ENCODE measurements around the gene HLA-DQB2.
"Not testable (repeated sequence)": the region's sequence is repeated elsewhere in the genome, so short reads cannot be mapped to it uniquely, and the experiment has no call there.

Gene HLA-DQB2

GRCh38 chr6:32779036-32779435 is 15.7 kb upstream of the HLA-DQB2 start:
- no peaks in the 10 kb centered on the region for H3K36me3 Mint-ChIP-seq (ENCODE audit: low read depth)
- no peak overlapping the region for H3K4me3 Mint-ChIP-seq

DNA sequence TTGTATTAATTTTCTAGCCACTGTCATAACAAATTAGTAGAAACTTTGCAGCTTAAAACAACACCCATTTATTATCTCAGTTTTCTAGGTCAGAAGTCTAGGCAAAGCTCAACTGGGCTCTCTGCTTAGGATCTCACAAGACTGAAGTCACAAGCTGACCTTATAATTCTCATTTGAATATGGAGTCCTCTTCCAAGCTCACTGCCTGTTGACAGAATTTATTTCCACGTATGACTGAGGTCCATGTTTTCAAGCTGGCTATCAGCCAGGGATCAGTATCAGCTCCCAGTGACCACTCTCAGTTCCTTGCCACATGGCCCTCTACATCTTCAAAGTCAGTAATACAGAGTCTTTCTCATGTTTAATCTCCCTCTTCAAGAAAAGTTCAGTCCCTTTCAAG is 11.7 kb upstream of the HLA-DQB2 start:
- no peaks in the 10 kb centered on the region for H3K36me3 Mint-ChIP-seq (ENCODE audit: low read depth)
- peaks cover 28% of the 10 kb centered on the region for H3K4me1 Mint-ChIP-seq (ENCODE audit: low read depth)
- H3K9me3 Mint-ChIP-seq, result no peaks in the 10 kb centered on the region
- intact Hi-C loops (cut with micrococcal nuclease), result no loop called here
- peaks cover 24% of the 10 kb centered on the region for H3K27me3 Mint-ChIP-seq
- no peak overlapping the region for H3K27ac Mint-ChIP-seq
- no peak overlapping the region for H3K4me3 Mint-ChIP-seq

More at GRCh38 chr6:32779036-32779435, 15.7 kb upstream of the HLA-DQB2 start:
- Mint-ChIP-seq H3K27ac (no peak overlapping the region), H3K27me3 (peaks cover 7% of the 10 kb centered on the region), H3K9me3 (no peaks in the 10 kb centered on the region), H3K4me1 (ENCODE audit: low read depth) (peaks cover 35% of the 10 kb centered on the region)
- intact Hi-C loops (cut with micrococcal nuclease), result no loop called here

GRCh38 chr6:32774426-32774825 is 11.1 kb upstream of the HLA-DQB2 start:
- intact Hi-C loops (cut with micrococcal nuclease), result no loop called here
- H3K4me1 Mint-ChIP-seq (ENCODE audit: low read depth), result peaks cover 21% of the 10 kb centered on the region
- H3K9me3 Mint-ChIP-seq, result no peaks in the 10 kb centered on the region
- no peak overlapping the region for H3K27ac Mint-ChIP-seq
- H3K36me3 Mint-ChIP-seq (ENCODE audit: low read depth), result no peaks in the 10 kb centered on the region
- H3K4me3 Mint-ChIP-seq, result no peak overlapping the region
- peaks cover 29% of the 10 kb centered on the region for H3K27me3 Mint-ChIP-seq

- Mint-ChIP-seq H3K4me1 (ENCODE audit: low read depth) (peaks cover 14% of the 10 kb centered on the region), H3K27me3 (peaks cover 36% of the 10 kb centered on the region), H3K9me3 (no peaks in the 10 kb centered on the region)
Measured at GRCh38 chr6:32772656-32773055, 9.3 kb upstream of the HLA-DQB2 start.

DNA sequence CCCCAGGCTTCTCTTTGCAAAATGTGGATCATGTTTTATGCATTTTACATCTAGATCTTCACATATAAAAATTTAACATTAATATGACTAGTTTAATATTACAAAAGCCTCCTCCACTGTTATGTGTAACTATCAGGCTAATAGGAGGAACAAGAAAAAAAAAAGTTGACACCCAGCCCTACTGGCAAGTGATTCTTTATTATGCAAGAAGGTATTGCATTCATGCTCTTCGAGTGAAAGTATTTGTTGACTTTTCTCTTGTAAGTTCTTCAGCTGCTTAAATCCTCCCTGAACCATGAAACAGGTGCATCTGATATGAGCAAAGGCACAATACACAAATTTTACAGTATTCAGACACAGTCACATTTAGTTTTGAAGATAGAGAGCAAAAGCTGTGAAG is 716 bp upstream of the HLA-DQB2 start:
- Mint-ChIP-seq H3K27me3 (peaks cover 61% of the 10 kb centered on the region), H3K4me3 (no peak overlapping the region), H3K36me3 (ENCODE audit: low read depth) (peaks cover 14% of the 10 kb centered on the region), H3K9me3 (no peaks in the 10 kb centered on the region), H3K27ac (peak overlapping the region; percentile 62), H3K4me1 (ENCODE audit: low read depth) (peaks cover 22% of the 10 kb centered on the region)
- intact Hi-C loops (cut with micrococcal nuclease), result no loop called here

More at GRCh38 chr6:32772656-32773055, 9.3 kb upstream of the HLA-DQB2 start:
- Mint-ChIP-seq H3K36me3 (ENCODE audit: low read depth) (no peaks in the 10 kb centered on the region), H3K27ac (no peak overlapping the region), H3K4me3 (no peak overlapping the region)
- intact Hi-C loops (cut with micrococcal nuclease), result no loop called here

DNA sequence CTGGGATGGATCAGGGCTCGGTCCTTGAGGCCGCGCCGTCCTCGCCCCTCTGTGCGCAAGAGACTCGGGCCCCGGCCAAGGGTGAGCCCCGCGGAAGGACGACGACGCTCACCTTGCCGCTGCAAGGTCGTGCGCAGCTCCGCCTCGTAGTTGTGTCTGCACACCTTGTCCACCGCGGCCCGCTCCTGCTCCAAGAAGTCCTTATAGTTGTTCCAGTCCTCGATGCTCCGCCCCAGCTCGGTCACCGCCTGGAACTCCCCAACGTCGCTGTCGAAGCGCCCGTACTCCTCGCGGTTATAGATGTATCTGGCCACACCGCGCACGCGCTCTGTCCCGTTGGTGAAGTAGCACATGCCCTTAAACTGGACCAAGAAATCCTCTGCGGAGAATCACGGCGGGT is 1.8 kb downstream of the HLA-DQB2 start:
- peak overlapping the region; percentile 80 for H3K27ac Mint-ChIP-seq
- H3K36me3 Mint-ChIP-seq (ENCODE audit: low read depth), result peaks cover 23% of the 10 kb centered on the region
- peaks cover 25% of the 10 kb centered on the region for H3K4me1 Mint-ChIP-seq (ENCODE audit: low read depth)
- H3K9me3 Mint-ChIP-seq, result no peaks in the 10 kb centered on the region
- H3K27me3 Mint-ChIP-seq, result peaks cover 62% of the 10 kb centered on the region
- peak overlapping the region; percentile 66 for H3K4me3 Mint-ChIP-seq
- intact Hi-C loops (cut with micrococcal nuclease), result no loop called here

DNA sequence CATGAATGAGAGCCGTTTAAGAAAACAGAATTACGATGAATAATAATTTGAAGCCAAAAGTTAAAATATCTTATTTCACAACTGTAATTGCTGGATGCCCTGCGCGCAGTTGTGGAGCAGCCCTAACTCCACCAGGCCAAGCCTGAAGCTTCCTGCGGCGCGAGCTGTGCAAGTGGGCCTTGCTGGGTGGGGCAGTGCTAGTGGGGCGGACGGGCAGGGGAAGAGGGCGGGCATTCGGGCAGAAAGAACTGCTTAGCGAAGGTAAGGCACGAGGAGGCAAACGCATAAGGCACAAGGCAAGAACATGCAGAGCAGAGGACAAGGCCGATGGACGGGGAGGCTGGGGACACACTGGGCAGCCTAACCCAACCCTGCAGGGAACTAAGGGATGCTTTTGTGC is 2.3 kb downstream of the HLA-DQB2 start:
- no peaks in the 10 kb centered on the region for H3K9me3 Mint-ChIP-seq
- peak overlapping the region; percentile 76 for H3K4me3 Mint-ChIP-seq
- peaks cover 25% of the 10 kb centered on the region for H3K4me1 Mint-ChIP-seq (ENCODE audit: low read depth)
- peaks cover 23% of the 10 kb centered on the region for H3K36me3 Mint-ChIP-seq (ENCODE audit: low read depth)
- intact Hi-C loops (cut with micrococcal nuclease), result no loop called here
- H3K27me3 Mint-ChIP-seq, result peaks cover 61% of the 10 kb centered on the region
- peak overlapping the region; percentile 80 for H3K27ac Mint-ChIP-seq

GRCh38 chr6:32759669-32760068 is 3.7 kb downstream of the HLA-DQB2 start:
- Mint-ChIP-seq H3K27me3 (peaks cover 67% of the 10 kb centered on the region), H3K4me3 (no peak overlapping the region), H3K4me1 (ENCODE audit: low read depth) (peaks cover 25% of the 10 kb centered on the region), H3K36me3 (ENCODE audit: low read depth) (peaks cover 23% of the 10 kb centered on the region), H3K27ac (no peak overlapping the region), H3K9me3 (no peaks in the 10 kb centered on the region)
- intact Hi-C loops (cut with micrococcal nuclease), result no loop called here

- H3K9me3 Mint-ChIP-seq, result no peaks in the 10 kb centered on the region
- no peaks in the 10 kb centered on the region for H3K4me1 Mint-ChIP-seq (ENCODE audit: low read depth)
- no peak overlapping the region for H3K27ac Mint-ChIP-seq
- no peak overlapping the region for H3K4me3 Mint-ChIP-seq
- intact Hi-C loops (cut with micrococcal nuclease), result no loop called here
- H3K36me3 Mint-ChIP-seq (ENCODE audit: low read depth), result peaks cover 3% of the 10 kb centered on the region
- peaks cover 41% of the 10 kb centered on the region for H3K27me3 Mint-ChIP-seq
Measured at GRCh38 chr6:32752580-32752979, 10.8 kb downstream of the HLA-DQB2 start.

- H3K4me1 Mint-ChIP-seq (ENCODE audit: low read depth), result peaks cover 21% of the 10 kb centered on the region
- H3K4me3 Mint-ChIP-seq, result peak overlapping the region; percentile 23
- H3K9me3 Mint-ChIP-seq; H3K27ac Mint-ChIP-seq; intact Hi-C loops (cut with micrococcal nuclease): not testable (repeated sequence)
- peaks cover 19% of the 10 kb centered on the region for H3K36me3 Mint-ChIP-seq (ENCODE audit: low read depth)
- H3K27me3 Mint-ChIP-seq, result peaks cover 43% of the 10 kb centered on the region
Measured at GRCh38 chr6:32745649-32746048, 17.7 kb downstream of the HLA-DQB2 start.

GRCh38 chr6:32744776-32745175 is 18.6 kb downstream of the HLA-DQB2 start:
- intact Hi-C loops (cut with micrococcal nuclease), result no loop called here
- Mint-ChIP-seq H3K36me3 (ENCODE audit: low read depth) (peaks cover 19% of the 10 kb centered on the region), H3K9me3 (no peaks in the 10 kb centered on the region), H3K27me3 (peaks cover 43% of the 10 kb centered on the region), H3K27ac (no peak overlapping the region), H3K4me3 (no peak overlapping the region), H3K4me1 (ENCODE audit: low read depth) (peaks cover 21% of the 10 kb centered on the region)

DNA sequence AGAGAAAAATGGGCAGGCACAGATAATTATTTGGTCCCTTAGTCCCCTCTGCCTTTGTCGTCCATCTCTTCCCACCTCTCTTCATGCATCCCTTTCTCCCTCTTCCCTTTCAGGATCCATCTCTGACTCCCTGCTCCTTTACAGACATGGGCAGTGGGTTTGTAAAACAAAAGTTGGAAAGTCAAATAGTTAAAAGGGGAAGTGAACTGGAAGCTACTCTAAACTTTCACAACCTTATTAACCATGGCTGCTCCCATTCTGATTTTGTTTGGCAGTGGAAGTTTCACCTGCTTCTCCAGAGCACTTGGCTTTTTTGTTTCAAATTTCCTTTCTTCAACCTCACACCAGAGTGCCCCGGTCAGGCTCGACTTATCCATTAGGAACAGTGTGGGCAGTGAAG is 21.0 kb downstream of the HLA-DQB2 start:
- Mint-ChIP-seq H3K27me3 (peaks cover 52% of the 10 kb centered on the region), H3K27ac (no peak overlapping the region), H3K9me3 (no peaks in the 10 kb centered on the region), H3K4me1 (ENCODE audit: low read depth) (peaks cover 31% of the 10 kb centered on the region), H3K4me3 (peak overlapping the region; percentile 5), H3K36me3 (ENCODE audit: low read depth) (peaks cover 19% of the 10 kb centered on the region)
- intact Hi-C loops (cut with micrococcal nuclease), result no loop called here

DNA sequence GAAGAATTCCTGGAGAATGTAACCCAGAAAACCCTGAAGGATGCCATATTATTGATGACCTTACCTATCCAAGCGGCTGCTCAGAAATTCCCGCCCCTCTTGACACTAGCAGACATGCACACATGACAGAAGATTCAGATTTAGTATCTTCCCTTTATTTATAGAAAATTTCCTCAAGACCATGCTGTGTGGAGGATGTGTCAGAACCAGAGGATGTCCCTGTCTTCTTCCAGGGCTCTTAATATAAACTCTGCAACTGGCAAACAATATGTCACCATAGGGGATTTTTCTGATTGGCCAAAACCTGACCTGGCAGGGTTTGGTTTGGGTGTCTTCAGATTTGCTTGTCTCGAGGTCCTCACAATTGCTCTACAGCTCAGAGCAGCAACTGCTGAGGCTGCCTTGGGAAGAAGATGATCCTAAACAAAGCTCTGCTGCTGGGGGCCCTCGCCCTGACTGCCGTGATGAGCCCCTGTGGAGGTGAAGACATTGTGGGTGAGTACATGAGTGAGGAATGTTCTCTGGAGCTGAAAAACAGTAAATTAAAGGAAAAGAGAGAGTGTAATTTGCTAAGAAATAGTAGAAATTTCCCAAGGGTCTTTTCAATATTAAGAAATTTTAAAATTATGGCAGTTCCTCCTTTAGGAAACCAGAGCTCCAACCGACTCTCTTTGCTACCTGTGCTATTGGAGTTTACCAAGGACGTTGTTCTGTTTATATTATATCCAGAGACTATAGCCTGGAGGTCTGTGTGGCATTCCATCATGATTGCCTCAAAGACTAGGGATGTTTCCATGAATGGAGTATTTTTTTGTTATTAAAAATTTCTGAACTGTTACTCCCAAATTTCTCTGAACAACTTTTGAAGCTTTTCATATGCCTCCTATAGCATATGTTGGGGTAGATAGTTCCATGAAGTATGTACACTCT is 22.0 kb downstream of the HLA-DQB2 start, which contains the start of gene HLA-DQA2:
Gene HLA-DQA2 (plus strand): TSS at position 361 of the 930 bp plus-strand sequence. CDS start 53 bp downstream, at position 414.
- no peak within 1 kb of the TSS for H3K27ac Mint-ChIP-seq
- H3K9me3 Mint-ChIP-seq, result no peaks in the 10 kb centered on the region
- H3K4me3 Mint-ChIP-seq, result no peak within 1 kb of the TSS
- intact Hi-C loops (cut with micrococcal nuclease), result no loop called here
- peaks cover 48% of the 10 kb centered on the region for H3K27me3 Mint-ChIP-seq
- H3K4me1 Mint-ChIP-seq (ENCODE audit: low read depth), result peaks cover 26% of the 10 kb centered on the region
- H3K36me3 Mint-ChIP-seq (ENCODE audit: low read depth), result peaks cover 17% of the 10 kb centered on the region

DNA sequence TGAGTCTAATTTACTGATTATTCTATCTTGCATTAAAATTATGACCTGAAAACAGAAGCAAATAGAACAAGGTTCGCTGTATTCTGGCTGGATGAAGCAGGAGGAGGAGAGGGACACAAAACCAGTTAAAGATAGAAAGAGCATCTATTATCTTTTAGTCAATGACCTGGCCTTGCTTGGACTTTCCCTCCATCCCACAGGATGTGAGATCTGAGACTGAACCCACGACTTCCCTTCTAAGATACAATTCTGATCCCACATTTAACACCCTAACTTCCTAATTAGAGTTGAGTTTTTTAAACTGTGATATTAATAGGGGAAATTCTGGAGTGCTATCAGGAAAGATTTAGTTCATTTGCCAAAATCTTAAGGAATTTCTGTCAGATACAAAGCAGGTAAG is 25.2 kb downstream of the HLA-DQB2 start:
- Mint-ChIP-seq H3K27me3 (peaks cover 40% of the 10 kb centered on the region), H3K27ac (no peak overlapping the region), H3K4me1 (ENCODE audit: low read depth) (peaks cover 16% of the 10 kb centered on the region), H3K36me3 (ENCODE audit: low read depth) (no peaks in the 10 kb centered on the region), H3K9me3 (no peaks in the 10 kb centered on the region), H3K4me3 (no peak overlapping the region)
- intact Hi-C loops (cut with micrococcal nuclease), result no loop called here

Measured in dendritic cell treated with granulocyte-macrophage colony-stimulating factor and Interleukin-4, amounts not matched to agents 40 ng/mL and 50 ng/mL, for 4 days (primary cell).